ENCODE measurements around the gene KLHL29.

DNA sequence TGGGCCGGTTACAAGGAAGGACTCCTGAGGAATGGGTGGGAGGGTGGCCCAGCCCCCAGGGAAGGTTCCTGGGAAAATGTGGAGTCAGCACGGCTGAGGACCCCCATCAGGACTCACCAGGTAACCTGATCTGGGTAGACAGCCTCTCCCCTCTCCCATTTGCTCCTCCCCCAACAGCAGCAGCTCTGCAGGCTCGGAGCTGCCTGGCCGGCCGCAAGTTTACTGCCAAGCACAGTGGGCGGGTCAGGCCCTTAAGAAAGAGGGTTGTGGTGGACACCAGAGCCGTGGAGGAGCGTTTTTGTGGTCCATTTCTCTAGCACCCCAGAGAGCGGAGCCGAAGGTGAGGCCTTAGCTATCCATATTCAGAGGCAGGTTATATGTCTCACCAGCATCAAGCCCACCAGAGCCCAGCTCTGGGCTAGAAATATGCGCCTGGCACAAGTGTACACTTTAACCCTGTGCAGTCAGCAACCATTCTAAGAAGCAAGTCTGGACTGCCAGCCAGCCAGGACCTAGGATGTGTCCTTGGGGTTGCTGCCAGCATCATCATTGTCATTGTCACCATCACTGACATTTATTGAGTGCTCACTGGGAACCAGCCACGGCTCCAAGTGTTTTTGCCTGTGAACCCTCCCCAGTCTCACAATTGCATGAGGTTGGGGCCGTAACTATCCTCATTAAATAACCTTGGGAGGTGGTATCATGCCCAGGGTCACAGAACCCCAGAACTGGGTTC lies 190.1 kb downstream of the KLHL29 start:
- TF ChIP-seq, protein P1, sequence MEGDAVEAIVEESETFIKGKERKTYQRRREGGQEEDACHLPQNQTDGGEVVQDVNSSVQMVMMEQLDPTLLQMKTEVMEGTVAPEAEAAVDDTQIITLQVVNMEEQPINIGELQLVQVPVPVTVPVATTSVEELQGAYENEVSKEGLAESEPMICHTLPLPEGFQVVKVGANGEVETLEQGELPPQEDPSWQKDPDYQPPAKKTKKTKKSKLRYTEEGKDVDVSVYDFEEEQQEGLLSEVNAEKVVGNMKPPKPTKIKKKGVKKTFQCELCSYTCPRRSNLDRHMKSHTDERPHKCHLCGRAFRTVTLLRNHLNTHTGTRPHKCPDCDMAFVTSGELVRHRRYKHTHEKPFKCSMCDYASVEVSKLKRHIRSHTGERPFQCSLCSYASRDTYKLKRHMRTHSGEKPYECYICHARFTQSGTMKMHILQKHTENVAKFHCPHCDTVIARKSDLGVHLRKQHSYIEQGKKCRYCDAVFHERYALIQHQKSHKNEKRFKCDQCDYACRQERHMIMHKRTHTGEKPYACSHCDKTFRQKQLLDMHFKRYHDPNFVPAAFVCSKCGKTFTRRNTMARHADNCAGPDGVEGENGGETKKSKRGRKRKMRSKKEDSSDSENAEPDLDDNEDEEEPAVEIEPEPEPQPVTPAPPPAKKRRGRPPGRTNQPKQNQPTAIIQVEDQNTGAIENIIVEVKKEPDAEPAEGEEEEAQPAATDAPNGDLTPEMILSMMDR (IDR thresholded peaks at IDR 0.05; ENCODE audit: poor library complexity, severe bottlenecking): no peak
- TF ChIP-seq EP300 (conservative IDR thresholded peaks at IDR 0.05; ENCODE audit: poor library complexity, severe bottlenecking) (no peak), POLR2AphosphoS5 (IDR thresholded peaks at IDR 0.05) (no peak), SMC3 (conservative IDR thresholded peaks at IDR 0.05; ENCODE audit: poor library complexity) (no peak), TAF1 (IDR thresholded peaks at IDR 0.05; ENCODE audit: low read depth) (no peak), EZH2 (IDR thresholded peaks at IDR 0.05; ENCODE audit: borderline replicate concordance, insufficient read depth, low read length, poor library complexity, severe bottlenecking) (no peak), RAD21 (conservative IDR thresholded peaks at IDR 0.05) (no peak)
- TF ChIP-seq, protein P2, sequence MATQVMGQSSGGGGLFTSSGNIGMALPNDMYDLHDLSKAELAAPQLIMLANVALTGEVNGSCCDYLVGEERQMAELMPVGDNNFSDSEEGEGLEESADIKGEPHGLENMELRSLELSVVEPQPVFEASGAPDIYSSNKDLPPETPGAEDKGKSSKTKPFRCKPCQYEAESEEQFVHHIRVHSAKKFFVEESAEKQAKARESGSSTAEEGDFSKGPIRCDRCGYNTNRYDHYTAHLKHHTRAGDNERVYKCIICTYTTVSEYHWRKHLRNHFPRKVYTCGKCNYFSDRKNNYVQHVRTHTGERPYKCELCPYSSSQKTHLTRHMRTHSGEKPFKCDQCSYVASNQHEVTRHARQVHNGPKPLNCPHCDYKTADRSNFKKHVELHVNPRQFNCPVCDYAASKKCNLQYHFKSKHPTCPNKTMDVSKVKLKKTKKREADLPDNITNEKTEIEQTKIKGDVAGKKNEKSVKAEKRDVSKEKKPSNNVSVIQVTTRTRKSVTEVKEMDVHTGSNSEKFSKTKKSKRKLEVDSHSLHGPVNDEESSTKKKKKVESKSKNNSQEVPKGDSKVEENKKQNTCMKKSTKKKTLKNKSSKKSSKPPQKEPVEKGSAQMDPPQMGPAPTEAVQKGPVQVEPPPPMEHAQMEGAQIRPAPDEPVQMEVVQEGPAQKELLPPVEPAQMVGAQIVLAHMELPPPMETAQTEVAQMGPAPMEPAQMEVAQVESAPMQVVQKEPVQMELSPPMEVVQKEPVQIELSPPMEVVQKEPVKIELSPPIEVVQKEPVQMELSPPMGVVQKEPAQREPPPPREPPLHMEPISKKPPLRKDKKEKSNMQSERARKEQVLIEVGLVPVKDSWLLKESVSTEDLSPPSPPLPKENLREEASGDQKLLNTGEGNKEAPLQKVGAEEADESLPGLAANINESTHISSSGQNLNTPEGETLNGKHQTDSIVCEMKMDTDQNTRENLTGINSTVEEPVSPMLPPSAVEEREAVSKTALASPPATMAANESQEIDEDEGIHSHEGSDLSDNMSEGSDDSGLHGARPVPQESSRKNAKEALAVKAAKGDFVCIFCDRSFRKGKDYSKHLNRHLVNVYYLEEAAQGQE (IDR thresholded peaks at IDR 0.05; ENCODE audit: borderline replicate concordance): no peak
